ENCODE results near the gene ANXA6.
A peak's percentile ranks its signal among the peaks of the same experiment; 100 is the strongest.

ANXA6 gene

GRCh38 chr5:151157426-151158286 lies at the start of gene ANXA6:
Gene ANXA6, minus strand, starts transcription at chr5:151157779. Its CDS starts 9,878 bp downstream, at chr5:151147901.
- peak within 1 kb of the TSS; percentile 48 for H3K27ac ChIP-seq
- CTCF ChIA-PET, result interaction anchor here (0.5 to 1.7 kb wide), 5 partner anchors 10 to 356 kb away, joined by 3 to 5 read pairs (median 3); no protein-coding TSS in a partner anchor
- POLR2A ChIA-PET (ENCODE audit: low non-redundant PET), result interaction anchor here (0.9 kb wide), 1 partner anchor 42 kb away, joined by 3 read pairs; no protein-coding TSS in a partner anchor
- DNase-seq (ENCODE audit: low spot score), result peak; percentile 96
- TF ChIP-seq CTCF (conservative IDR thresholded peaks at IDR 0.05; ENCODE audit: low read depth), result no peak

GRCh38 chr5:151205411-151205810 lies 47.8 kb upstream of the ANXA6 start:
- no peak for TF ChIP-seq CTCF (conservative IDR thresholded peaks at IDR 0.05; ENCODE audit: low read depth)
- CTCF ChIA-PET, result no interaction called here
- POLR2A ChIA-PET (ENCODE audit: low non-redundant PET), result no interaction called here

GRCh38 chr5:151204051-151204450 lies 46.5 kb upstream of the ANXA6 start:
- TF ChIP-seq CTCF (conservative IDR thresholded peaks at IDR 0.05; ENCODE audit: low read depth), result no peak
- ChIA-PET CTCF (interaction anchor here (1.1 kb wide), 1 partner anchor 10 kb away, joined by 3 read pairs; no protein-coding TSS in a partner anchor), POLR2A (ENCODE audit: low non-redundant PET) (interaction anchor here (0.9 kb wide), 1 partner anchor 20 kb away, joined by 3 read pairs; the partner anchor contains the start of gene CCDC69)
- no peak for DNase-seq (ENCODE audit: low spot score)
- no peak overlapping the region for H3K27ac ChIP-seq

More at GRCh38 chr5:151205411-151205810, 47.8 kb upstream of the ANXA6 start:
- no peak for DNase-seq (ENCODE audit: low spot score)
- no peak overlapping the region for H3K27ac ChIP-seq

GRCh38 chr5:151202381-151203139 lies 45.0 kb upstream of the ANXA6 start:
- H3K27ac ChIP-seq, result no peak overlapping the region
- DNase-seq (ENCODE audit: low spot score), result peak; percentile 93
- TF ChIP-seq CTCF (conservative IDR thresholded peaks at IDR 0.05; ENCODE audit: low read depth), result no peak
- ChIA-PET POLR2A (ENCODE audit: low non-redundant PET) (no interaction called here), CTCF (interaction anchor here (0.7 kb wide), 1 partner anchor 605 kb away, joined by 3 read pairs; no protein-coding TSS in a partner anchor)

- no peak overlapping the region for H3K27ac ChIP-seq
- no peak for DNase-seq (ENCODE audit: low spot score)
- CTCF ChIA-PET, result interaction anchor here (0.6 kb wide), 1 partner anchor 166 kb away, joined by 3 read pairs; no protein-coding TSS in a partner anchor
- POLR2A ChIA-PET (ENCODE audit: low non-redundant PET), result no interaction called here
- no peak for TF ChIP-seq CTCF (conservative IDR thresholded peaks at IDR 0.05; ENCODE audit: low read depth)
These were observed 43.5 kb upstream of the ANXA6 start for GRCh38 chr5:151200913-151201595.

All from RWPE1 (cell line).